NK-92 treated with Interleukin-12 subunit alpha and Interleukin-12 subunit beta, amount 100 ng/mL, for 24 hours (cell line): Measurements from ENCODE around the gene NAE1.
"Not testable (repeated sequence)": the region's sequence is repeated elsewhere in the genome, so short reads cannot be mapped to it uniquely, and the experiment has no call there.

Experiments used
- DNase-seq: peaks from one replicate; lab custom pipeline; 2025; lab: John Stamatoyannopoulos, UW

The NAE1 gene

DNA sequence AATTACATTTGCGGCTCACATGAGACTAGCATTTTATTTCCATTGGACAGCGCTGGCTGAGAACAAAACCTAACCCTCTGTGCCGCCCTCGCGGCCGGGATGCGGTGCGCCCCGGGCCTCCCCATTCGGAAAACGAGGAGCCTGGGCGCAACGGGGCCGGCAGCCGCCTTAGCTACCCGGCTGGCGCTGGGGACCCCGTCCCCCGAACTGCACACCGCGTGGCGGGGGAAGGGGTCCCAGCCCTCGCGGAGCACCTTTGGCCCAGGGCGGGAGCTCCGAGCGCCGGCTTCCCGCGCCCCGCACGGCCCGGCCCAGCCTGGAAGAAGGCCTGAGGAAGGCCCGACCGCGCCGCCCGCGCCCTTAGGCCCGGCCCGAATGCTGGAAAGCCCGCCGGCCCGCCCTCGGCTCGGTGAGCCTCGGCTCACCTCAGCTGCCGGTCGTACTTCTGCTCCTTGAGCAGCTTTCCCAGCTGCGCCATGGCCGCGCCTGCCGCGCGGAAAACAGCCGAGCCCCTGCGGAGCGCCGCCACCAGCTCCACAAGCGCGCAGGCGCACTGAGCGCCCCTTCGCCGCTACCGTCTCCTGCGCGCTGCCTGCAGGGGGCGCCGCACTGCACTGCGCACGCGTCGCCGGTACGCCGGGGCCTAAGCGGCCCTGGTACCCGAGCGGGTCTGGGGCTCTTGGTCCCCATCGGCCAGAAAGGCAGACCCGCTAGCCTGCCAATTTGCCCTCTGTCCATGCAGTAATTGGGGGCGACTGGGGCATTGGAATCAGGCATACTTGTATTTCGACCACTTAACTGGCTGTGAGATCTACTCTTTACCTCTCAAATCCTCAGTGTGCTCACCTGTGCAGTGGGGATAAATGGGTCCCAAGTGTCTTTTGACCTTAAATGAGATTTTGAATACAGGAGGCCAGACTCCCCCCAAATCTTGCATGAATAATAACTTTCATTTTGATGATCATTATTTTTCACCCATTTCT lies at the start of gene NAE1:
Gene NAE1, minus strand, starts transcription at position 555 of the 983 bp plus-strand sequence. Its CDS starts 77 bp downstream, at position 478.
- DNase-seq = peak; percentile 72

DNA sequence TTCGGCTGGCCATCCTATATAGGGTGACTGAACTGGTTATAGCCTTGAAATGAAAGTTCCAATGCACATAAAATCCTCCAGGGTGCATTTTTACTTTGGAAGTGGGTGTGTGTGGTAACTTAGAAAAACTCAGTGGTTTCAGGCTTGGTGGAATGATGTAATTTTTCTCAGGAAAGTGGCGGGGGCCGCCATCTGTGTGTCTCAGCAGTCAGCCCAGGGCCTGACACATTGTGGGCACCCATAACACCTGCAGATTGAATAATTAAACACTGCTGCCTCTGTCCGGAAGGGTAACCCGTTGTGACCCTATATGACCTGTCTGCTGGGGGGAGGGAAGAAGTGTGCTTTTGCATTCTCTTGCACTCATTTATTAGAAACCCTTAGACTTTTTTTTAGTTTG lies 47.3 kb upstream of the NAE1 start:
- peak; percentile 63 for DNase-seq

DNA sequence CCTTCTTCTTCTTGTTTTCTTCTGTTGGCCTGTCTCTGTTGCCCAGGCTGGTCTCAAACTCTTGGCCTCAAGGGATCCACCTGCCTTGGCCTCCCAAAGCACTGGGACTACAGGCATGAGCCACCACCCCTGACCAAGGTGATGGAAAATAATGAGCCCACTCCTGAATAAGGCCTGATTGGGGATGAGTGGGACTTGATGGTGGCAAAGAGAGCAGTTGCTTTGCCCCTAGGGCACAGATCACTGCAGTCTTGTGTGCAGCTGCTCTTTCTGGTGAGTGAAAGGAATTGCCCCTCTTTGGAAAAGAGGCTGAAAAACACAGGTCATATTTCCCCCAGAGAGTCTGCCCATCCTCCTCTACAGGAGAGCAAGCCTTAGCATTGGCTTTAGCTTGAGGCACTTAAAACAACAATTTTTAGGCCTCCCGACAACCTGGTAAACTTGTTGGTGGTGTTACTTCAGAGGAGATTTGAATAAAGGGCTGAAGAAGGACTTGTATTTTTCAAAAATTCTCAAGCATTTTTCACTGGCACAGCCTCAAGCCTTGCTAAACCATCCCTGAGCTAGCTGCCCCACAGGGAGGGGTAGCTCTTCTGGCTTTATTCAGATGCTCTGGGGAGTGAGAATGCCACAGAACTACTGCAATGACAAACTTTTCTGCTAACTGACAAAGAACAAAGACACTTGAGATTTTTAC lies 43.5 kb upstream of the NAE1 start:
- DNase-seq = no peak

DNA sequence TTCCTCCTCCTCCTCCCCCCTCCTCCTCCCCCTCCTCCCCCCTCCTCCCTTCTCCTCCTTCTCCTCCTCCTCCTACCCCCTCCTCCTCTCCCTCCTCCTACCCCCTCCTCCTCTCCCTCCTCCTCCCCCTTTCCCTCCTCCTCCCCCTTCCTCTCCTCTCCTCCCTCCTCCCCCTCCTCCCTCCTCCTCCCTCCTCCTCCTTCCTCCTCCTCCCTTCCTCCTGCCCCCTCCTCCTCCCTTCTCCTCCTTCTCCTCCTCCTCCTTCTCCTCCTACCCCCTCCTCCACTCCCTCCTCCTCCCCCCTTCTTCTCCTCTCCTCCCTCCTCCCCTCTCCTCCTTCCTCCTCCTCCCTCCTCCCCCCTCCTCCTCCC lies 42.9 kb upstream of the NAE1 start:
- no peak for DNase-seq

DNA sequence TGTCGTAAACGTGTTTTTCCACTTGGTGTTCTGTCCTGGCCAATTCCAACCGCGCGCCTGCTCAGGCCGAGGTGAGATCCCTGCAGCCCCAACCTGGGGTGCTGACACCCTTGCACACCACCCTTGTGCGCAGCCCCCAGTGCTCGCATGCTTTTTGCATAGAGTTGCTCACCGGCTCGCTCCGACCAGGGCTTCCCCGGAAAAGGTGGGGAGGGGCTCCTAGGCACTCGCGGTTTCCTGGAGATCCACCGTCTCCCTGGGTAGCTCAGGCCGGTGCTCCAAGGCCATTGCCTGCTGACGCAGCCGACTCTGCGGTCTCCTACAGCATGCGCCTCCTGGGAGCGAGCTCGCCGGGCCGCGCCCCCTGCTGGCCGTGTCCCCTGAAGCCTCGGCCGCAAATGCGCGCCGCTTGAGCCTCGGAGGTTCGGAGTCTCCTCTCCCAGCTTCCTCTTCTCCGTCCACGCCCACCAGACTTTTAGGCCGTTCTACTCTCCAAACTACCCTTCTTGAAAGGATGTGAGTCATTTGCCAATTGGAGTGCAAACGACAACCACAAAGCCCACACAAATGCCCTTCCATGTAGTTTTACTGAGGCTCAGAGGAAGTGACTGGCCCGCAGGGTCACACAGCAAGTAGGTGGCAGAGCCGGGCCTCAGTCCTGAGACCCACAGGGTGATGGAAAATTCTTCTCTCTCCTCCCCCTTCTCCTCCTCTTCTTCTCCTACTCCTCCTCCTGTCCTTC lies 42.3 kb upstream of the NAE1 start:
- peak; percentile 93 for DNase-seq

DNA sequence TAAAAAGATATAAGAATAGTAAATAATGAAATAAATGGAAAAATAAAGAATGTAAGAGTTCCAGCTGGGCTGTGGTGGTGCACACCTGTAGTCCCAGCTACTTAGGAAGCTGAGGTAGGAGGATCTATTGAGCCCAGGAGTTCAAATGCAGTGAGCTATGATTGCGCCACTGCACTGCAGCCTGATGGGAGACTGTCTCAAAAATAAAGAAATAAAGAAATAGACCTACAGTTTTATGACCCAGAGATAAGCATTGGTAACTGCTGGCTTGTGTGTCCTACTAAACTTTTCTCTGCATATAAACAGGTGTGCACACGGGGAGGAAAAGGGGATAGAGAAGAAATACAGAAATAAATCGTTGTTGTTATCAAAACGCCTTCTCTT lies 41.8 kb upstream of the NAE1 start:
- DNase-seq = no peak

DNA sequence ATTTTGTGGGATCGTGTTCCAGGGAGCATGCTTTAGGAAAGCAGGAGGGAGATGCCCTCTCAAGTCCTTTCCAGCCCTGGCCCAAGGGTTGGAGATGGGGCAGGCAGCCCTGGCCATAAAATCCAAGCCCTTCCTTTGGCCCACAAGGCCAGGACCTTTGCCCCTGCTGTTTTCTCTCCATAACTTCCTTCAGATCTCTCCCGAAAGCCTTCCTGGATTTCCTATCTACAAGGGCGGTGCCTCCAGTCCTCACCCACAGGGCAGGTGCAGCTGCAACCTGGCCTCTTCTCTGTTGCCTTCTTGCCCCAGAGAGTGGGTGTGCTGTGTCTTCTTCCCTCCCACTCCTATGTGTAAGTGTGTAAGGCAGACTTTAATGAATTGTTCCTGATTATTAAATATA lies 41.1 kb upstream of the NAE1 start:
- no peak for DNase-seq

DNA sequence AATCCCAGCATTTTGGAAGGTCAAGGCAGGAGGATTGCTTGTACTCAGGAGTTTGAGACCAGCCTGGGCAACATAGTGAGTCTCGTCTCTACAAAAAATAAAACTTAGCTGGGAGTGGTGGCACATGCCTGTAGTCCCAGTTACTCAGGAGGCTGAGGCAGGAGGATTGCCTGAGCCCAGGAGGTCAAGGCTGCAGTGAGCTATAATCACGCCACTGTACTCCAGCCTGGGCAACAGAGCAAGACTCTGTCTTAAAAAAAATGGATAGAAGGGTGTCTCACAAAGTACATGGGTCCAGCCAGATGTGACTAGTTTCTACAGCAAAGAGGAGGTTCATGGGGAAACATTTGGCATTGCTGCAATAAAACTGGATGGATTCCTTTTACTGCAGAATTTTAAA lies 40.6 kb upstream of the NAE1 start:
- not testable (repeated sequence) for DNase-seq

DNA sequence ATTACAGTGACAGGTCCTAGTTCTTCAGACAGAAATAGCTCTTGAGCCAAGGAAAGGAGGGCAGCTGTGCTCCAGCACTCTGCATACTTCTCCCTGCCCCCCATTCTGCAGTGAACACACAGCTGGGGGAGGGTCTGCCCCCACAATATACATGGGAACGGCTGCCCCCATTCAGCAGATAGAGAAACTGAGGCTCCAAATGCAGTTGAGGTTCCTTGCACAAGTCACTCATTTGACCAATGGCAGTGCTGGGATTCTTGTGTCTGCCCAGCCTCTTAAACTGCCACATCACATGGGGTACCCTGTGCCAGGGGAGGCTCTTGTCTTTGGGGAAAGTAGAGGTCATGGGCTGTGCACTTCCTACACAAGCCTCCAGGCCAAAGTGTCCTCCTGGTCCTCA lies 38.6 kb upstream of the NAE1 start:
- DNase-seq = no peak

DNA sequence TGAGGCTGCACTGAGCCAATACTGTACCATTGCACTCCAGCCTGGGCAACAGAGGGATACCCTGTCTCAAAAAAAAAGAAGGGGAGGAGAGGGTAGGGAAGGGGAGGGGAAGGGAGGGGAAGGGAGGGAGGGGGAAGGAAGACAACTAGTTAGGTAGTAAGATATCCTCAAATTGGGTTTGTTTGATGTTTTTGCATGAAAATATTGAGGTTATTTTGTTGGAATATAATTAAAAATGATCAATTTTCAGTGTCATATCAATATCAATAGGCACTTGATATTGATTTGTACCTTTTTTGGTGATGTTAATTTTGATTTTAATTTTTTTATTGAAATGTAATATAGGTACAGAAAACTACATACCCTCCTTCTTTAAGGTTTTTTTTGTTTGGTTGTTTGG lies 32.9 kb upstream of the NAE1 start:
- DNase-seq = no peak

DNA sequence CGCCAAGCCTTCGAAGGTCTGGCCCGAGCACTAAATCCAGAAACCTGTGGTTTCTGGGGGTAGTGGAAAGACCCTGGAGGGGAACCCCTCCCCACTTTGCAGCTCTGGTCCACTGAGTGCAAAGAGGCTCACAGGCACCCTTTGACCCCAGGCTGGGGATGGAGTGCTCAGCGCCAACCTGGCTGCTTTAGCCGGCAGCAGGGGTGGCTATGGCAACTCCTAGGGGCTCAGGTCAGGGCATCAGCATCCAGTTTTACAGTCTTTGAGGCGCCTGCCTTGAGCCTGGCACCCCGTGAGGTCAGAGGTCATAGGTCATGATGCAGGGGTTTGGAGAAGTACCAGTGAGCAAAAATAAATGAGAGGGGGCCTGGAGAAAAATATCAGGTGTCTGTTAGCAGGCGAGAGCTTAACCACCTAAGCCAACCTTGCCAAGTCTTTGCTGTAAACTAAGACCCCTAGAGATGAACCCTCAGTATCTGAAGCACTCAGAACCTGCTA lies 31.3 kb upstream of the NAE1 start:
- no peak for DNase-seq

DNA sequence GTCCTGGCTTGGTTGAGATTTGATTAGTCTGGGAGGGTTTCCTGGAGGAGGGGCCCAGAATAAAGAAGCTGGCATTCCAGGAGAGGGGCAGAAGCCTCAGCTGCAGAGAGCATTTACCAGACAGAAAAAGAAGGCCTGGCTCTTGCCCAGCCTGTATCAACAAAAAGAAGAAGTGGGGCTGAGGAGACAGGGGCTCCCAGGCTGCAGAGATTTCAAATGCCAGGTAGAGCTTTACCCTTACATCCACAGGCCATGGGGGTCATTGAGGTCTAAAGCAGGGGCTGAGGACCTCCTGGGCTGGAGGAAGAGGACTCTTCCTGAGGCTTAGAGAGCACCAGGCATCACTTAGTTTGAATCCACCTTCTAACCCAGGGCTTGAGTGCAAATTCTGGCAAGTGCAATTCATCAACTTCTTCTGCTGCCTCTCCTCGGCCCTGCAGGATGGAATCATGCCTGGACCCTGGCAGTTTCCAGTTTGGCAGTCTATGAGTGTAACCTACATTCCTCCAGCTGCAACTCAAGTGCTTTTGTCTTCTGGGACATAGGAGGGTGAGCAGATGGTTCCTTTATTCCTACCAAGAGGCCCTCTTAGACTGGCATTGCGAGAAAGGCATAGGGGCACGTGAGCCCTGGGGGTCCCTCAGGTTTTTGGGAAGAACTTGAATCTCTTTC lies 28.8 kb upstream of the NAE1 start:
- DNase-seq = no peak

DNA sequence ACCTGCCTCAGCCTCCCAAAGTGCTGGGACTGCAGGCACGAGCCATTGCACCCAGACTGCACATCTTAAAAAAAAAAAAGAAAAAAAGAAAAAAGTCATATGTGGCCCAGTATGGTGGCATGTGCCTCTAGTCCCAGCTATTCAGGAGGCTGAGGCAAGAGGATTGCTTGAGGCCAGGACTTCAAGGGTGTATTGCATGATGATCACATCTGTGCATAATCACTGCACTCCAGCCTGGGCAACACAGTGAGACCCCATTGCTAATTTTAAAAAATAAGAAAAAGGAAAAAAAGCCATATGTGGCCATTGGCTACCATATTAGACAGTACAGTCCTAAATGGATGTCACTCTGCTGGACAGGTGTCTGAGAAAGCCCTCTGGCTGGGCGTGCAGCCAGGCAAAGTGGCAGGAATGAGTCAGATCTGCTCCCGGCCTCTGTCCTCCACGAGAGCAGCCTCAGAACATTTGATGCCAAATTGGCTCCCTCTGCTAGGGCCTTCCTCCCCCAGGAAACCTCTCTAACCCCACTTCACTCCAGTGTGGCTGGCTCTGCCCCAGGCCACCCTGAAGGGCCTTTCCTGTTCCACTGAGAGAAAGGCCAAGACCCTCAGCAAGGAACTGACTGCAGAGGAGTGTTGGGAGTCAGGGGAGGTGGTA lies 28.1 kb upstream of the NAE1 start:
- no peak for DNase-seq

DNA sequence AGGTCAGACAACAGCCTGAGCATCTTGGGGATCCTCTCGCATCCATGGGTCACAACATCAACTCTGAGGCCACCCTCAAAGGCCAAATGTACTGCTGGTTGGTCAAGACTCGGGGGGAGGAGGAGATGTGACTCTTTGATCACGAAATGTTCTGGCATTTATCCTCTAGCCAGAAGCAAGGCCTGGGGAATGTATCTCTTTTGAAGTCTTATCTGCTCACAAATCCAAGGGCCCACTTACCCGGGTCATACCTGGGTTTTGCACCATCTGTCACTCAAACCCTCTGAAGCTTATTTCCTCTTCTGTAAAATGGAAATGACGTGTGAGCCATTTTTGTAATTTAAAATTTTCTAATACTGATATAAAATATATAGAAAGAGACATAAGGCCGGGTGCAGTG lies 26.7 kb upstream of the NAE1 start:
- DNase-seq = no peak

DNA sequence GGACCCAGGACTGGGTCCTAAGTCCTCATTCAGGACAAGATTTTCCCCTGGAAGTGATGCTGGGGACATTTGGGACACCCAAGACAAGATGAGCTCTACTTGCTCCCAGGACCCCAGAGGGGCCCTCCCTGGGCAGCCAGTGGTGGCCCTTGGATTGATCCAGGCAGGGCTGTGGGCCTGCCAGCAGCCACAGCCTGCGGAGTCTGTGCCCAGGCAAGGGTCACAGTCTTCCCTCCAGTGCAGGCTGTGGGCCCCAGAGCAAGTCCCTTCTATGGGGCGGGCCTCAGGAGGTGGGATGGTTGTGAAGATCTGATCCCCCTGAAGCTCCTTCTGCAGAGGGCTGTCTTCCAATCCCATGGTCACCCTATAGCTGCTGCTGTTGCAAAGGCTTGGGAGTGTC lies 26.0 kb upstream of the NAE1 start:
- no peak for DNase-seq

DNA sequence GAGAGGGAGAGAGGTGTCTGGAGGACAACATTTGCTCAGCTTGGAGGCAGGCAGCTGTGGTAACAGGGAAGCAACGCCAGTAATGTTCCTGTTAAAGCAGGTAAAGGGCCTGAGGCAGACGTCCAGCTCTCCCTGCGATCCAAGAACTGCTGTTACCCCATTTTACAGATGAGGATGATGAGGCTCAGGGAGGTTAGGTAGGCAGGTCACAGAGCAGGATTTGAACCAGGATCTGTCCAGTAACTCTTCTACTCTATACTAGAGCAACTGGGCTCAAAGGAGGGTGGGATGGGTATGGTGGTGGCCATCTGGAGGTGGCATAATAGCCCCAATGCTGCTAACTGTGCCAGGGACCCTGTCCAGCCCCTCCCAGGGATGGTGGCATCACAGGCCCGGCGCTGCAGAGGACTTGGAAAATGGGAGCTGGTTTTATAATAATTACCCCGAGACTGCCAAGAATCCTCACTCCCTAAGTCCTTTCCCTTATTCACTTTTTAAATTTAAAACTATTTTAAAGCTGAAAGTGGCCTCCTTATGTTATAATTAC lies 25.5 kb upstream of the NAE1 start:
- no peak for DNase-seq

DNA sequence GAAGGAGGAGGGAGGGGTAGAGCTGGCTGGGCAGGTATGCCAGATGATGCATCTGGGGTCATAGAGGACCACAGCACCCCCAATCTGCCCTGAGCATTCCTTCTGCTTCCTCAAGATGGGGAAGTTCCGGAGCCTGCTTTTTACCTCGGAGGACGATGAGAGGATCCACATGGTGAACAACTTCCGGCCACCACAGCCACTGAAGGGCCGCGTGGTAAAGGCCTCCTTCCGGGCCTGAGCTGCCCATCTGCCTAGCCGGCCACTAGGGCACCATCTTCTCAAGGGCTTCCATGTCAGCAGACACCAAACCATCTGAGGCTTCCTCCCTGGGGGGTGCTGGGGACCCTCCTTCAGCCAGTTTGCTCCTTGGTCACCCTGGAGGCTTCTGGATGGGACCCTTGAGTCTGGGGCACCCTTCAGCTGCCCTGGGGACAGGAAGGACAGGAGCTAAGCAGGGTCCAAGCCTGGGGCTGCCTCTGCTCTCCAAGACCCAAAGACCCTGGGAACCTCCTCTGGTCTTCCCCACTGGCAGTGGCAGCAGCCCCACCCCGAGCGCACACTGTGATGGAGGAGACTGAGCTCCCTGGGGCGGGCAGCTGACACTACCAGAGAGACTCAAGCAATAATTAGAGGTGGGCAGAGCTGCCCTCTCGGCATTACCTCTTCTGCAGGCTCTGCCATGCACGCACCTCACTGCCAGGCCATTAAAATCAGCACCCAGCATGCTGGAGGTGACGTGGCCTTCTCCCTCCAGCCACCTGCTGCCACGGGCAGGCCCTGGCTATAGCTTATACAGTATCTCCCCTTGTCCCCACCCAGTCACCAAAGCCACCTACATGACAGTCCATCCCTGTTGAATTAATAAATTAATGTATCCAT lies 22.7 kb upstream of the NAE1 start:
- no peak for DNase-seq

DNA sequence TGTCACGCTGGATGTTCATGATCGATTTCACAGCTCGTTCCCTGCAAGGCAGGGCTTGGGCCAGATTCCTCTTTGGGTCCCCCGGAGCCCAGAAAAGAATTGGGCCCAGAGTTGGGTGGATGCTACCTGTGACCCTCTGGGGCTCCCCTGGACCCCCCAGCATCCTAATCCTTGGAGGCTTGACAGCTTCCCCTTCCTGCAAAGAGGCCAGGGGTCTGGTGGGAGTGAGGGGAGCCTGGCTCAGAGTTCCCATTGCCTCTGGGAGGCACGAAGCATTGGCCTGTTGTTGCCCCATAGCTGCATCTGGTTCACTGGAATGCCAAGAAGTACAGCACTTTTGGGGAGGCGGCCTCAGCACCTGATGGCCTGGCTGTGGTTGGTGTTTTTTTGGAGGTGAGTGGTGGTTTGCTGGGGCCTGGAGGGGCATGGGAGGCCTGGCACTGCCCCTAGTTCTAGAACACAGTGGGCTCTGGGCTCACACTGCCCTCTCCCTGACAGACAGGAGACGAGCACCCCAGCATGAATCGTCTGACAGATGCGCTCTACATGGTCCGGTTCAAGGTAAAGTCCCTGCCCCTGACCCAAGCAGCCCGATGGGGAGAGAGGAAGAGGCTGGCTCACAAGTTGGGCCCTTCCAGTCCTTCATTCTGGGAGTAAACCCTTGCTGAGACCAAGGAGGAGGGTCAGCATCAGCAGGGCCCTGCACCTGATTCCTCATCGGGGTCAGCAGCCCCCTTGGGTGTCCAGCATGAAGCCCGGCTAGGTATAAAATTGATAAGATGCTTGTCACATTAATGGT lies 20.6 kb upstream of the NAE1 start:
- no peak for DNase-seq

DNA sequence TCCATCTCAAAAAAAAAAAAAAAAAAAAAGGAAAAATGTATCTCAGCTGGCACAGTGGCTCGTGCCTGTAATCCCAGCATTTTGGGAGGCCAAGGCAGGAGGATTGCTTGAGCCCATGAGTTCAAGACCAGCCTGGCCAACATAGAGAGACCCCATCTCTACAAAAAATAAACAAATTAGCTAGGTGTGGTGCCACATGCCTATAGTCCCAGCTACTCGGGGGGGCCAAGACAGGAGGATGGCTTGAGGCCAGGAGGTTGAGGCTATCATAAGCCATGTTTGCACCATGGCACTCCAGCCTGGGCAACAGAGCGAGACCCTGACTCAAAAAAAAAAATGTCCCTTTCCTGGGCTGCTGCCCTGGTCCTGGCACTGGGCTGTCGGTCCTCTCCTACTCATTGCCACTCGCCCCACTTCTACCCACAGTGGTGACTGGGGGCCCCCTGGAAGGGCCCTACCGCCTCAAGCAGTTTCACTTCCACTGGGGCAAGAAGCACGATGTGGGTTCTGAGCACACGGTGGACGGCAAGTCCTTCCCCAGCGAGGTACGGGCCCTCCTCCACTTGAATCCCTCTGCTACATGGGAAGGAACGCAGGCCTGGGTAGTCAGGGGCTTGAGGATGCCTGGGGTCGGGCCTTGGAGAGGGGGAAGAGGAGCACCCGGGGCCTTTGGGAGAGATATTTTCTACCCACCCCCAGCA lies 19.5 kb upstream of the NAE1 start:
- DNase-seq = no peak
